Stimulated activated naive B cell treated with anti-CD40 and anti-IgM and Interleukin-4, amounts not matched to agents 10 μg/mL and 1 μg/mL and 100 μg/mL, for 72 hours (primary cell): Measurements from ENCODE around the gene ALG6.
A peak's percentile ranks its signal among the peaks of the same experiment; 100 is the strongest.
"Not testable (repeated sequence)": the region's sequence is repeated elsewhere in the genome, so short reads cannot be mapped to it uniquely, and the experiment has no call there.

ENCODE experiments used
- ATAC-seq, 2 donors: fragments of 150-1000 bp; cut with Tn5 transposase; replicated peaks; 2 replicates each; pipeline ENCODE4 v1.10.0; 2021; ENCODE audit warnings: moderate library complexity in 1 of 2
- DNase-seq: peaks from one replicate; pipeline ENCODE4 v3.0.0; 2021
- H3K27ac Mint-ChIP-seq: one replicate; pipeline ENCODE4 v1.8.0; 2022; ENCODE audit warnings: mild to moderate bottlenecking, mixed read lengths
- H3K27me3 Mint-ChIP-seq, 2 donors: one replicate each; pipeline ENCODE4 v1.8.0; 2022; ENCODE audit warnings: mixed read lengths in 2 of 2
- H3K36me3 Mint-ChIP-seq, 2 donors: one replicate each; pipeline ENCODE4 v1.8.0; 2022; ENCODE audit warnings: mixed read lengths in 2 of 2, mild to moderate bottlenecking in 1 of 2
- H3K4me1 Mint-ChIP-seq, 2 donors: one replicate each; pipeline ENCODE4 v1.8.0; 2022; ENCODE audit warnings: mixed read lengths in 2 of 2, mild to moderate bottlenecking in 1 of 2
- H3K4me3 Mint-ChIP-seq, 2 donors: one replicate each; pipeline ENCODE4 v1.8.0; 2022; ENCODE audit warnings: mild to moderate bottlenecking in 2 of 2, mixed read lengths in 2 of 2, moderate library complexity in 1 of 2
- H3K9me3 Mint-ChIP-seq, 2 donors: one replicate each; pipeline ENCODE4 v1.8.0; 2022; ENCODE audit warnings: mixed read lengths in 2 of 2, mild to moderate bottlenecking in 1 of 2

Gene ALG6

GRCh38 chr1:63356234-63356633 lies 11.2 kb upstream of the ALG6 start:
- H3K9me3 Mint-ChIP-seq, H3K27ac Mint-ChIP-seq, H3K4me1 Mint-ChIP-seq, ATAC-seq, DNase-seq, H3K36me3 Mint-ChIP-seq, H3K4me3 Mint-ChIP-seq: not testable (repeated sequence)
- H3K27me3 Mint-ChIP-seq: peaks cover 22 to 25% of the 10 kb centered on the region in 2 donors

GRCh38 chr1:63359561-63359960 lies 7.9 kb upstream of the ALG6 start:
- ATAC-seq: no peak
- Mint-ChIP-seq H3K9me3 (no peaks in the 10 kb centered on the region), H3K36me3 (no peaks in the 10 kb centered on the region), H3K27me3 (peaks cover 17 to 21% of the 10 kb centered on the region in 2 donors), H3K27ac (no peak overlapping the region), H3K4me1 (no peaks in the 10 kb centered on the region), H3K4me3 (no peak overlapping the region)
- DNase-seq: no peak

GRCh38 chr1:63362073-63362472 lies 5.4 kb upstream of the ALG6 start:
- H3K27ac Mint-ChIP-seq: no peak overlapping the region
- H3K36me3 Mint-ChIP-seq: no peaks in the 10 kb centered on the region
- no peak overlapping the region for H3K4me3 Mint-ChIP-seq
- peaks cover 12 to 13% of the 10 kb centered on the region in 2 donors for H3K27me3 Mint-ChIP-seq
- DNase-seq (no peak), ATAC-seq (no peak)
- H3K9me3 Mint-ChIP-seq: no peaks in the 10 kb centered on the region
- peaks cover 6 to 7% of the 10 kb centered on the region in 2 donors for H3K4me1 Mint-ChIP-seq

- no peak overlapping the region for H3K27ac Mint-ChIP-seq
- ATAC-seq (no peak), DNase-seq (no peak)
- H3K4me3 Mint-ChIP-seq: no peak overlapping the region
- H3K4me1 Mint-ChIP-seq: peaks cover 6 to 7% of the 10 kb centered on the region in 2 donors
- no peaks in the 10 kb centered on the region for H3K9me3 Mint-ChIP-seq
- no peaks in the 10 kb centered on the region for H3K36me3 Mint-ChIP-seq
- H3K27me3 Mint-ChIP-seq: peaks cover 8 to 13% of the 10 kb centered on the region in 2 donors
Observed at GRCh38 chr1:63362578-63362977, 4.8 kb upstream of the ALG6 start.

- H3K36me3 Mint-ChIP-seq: no peaks in the 10 kb centered on the region
- H3K4me3 Mint-ChIP-seq: no peak overlapping the region
- no peaks in the 10 kb centered on the region for H3K9me3 Mint-ChIP-seq
- DNase-seq (no peak), ATAC-seq (no peak)
- H3K27ac Mint-ChIP-seq: no peak overlapping the region
- peaks cover 7 to 10% of the 10 kb centered on the region in 2 donors for H3K4me1 Mint-ChIP-seq
- peaks cover 8 to 13% of the 10 kb centered on the region in 2 donors for H3K27me3 Mint-ChIP-seq
Observed at GRCh38 chr1:63363014-63363413, 4.4 kb upstream of the ALG6 start.

GRCh38 chr1:63366908-63367214 lies 566 bp upstream of the ALG6 start:
- Mint-ChIP-seq H3K36me3 (peaks cover 5 to 7% of the 10 kb centered on the region in 2 donors), H3K27ac (peak overlapping the region; percentile 84), H3K27me3 (peaks cover 0 to 3% of the 10 kb centered on the region in 2 donors), H3K4me1 (peaks cover 12 to 22% of the 10 kb centered on the region in 2 donors), H3K4me3 (peak overlapping the region; percentile 81 to 100), H3K9me3 (no peaks in the 10 kb centered on the region)
- ATAC-seq (no peak), DNase-seq (no peak)

- Mint-ChIP-seq H3K27me3 (peaks cover 0 to 2% of the 10 kb centered on the region in 2 donors), H3K4me3 (peak overlapping the region; percentile 99 to 100), H3K36me3 (peaks cover 9 to 13% of the 10 kb centered on the region in 2 donors), H3K4me1 (peaks cover 12 to 22% of the 10 kb centered on the region in 2 donors), H3K27ac (peak overlapping the region; percentile 94), H3K9me3 (no peaks in the 10 kb centered on the region)
- ATAC-seq: peak in 1 of 2 donors; percentile 24
- no peak for DNase-seq
Observed at GRCh38 chr1:63368131-63368530, 704 bp downstream of the ALG6 start.

GRCh38 chr1:63379583-63379982 lies 12.2 kb downstream of the ALG6 start:
- Mint-ChIP-seq H3K4me3 (no peak overlapping the region), H3K9me3 (peaks cover 0 to 2% of the 10 kb centered on the region in 2 donors), H3K4me1 (peaks cover 12 to 22% of the 10 kb centered on the region in 2 donors), H3K27ac (no peak overlapping the region), H3K27me3 (no peaks in the 10 kb centered on the region), H3K36me3 (peaks cover 27 to 38% of the 10 kb centered on the region in 2 donors)
- ATAC-seq (no peak), DNase-seq (no peak)

GRCh38 chr1:63381741-63382140 lies 14.3 kb downstream of the ALG6 start:
- DNase-seq (no peak), ATAC-seq (no peak)
- Mint-ChIP-seq H3K27me3 (no peaks in the 10 kb centered on the region), H3K4me3 (no peak overlapping the region), H3K27ac (no peak overlapping the region), H3K36me3 (peaks cover 29 to 43% of the 10 kb centered on the region in 2 donors), H3K4me1 (peaks cover 17 to 39% of the 10 kb centered on the region in 2 donors), H3K9me3 (peaks cover 2 to 3% of the 10 kb centered on the region in 2 donors)

- Mint-ChIP-seq H3K27me3 (no peaks in the 10 kb centered on the region), H3K4me1 (no peaks in the 10 kb centered on the region), H3K27ac (no peak overlapping the region), H3K36me3 (peaks cover 12 to 18% of the 10 kb centered on the region in 2 donors), H3K4me3 (no peak overlapping the region), H3K9me3 (no peaks in the 10 kb centered on the region)
- DNase-seq (no peak), ATAC-seq (no peak)
Observed at GRCh38 chr1:63401945-63402344, 34.5 kb downstream of the ALG6 start.

- H3K36me3 Mint-ChIP-seq: peaks cover 13 to 18% of the 10 kb centered on the region in 2 donors
Observed at GRCh38 chr1:63403386-63403785, 36.0 kb downstream of the ALG6 start.

GRCh38 chr1:63405021-63405420 lies 37.6 kb downstream of the ALG6 start:
- no peak overlapping the region for H3K27ac Mint-ChIP-seq
- DNase-seq (no peak), ATAC-seq (no peak)
- H3K9me3 Mint-ChIP-seq: no peaks in the 10 kb centered on the region
- H3K27me3 Mint-ChIP-seq: no peaks in the 10 kb centered on the region
- H3K36me3 Mint-ChIP-seq: peaks cover 11 to 14% of the 10 kb centered on the region in 2 donors
- no peak overlapping the region for H3K4me3 Mint-ChIP-seq
- no peaks in the 10 kb centered on the region for H3K4me1 Mint-ChIP-seq

More at GRCh38 chr1:63403386-63403785, 36.0 kb downstream of the ALG6 start:
- no peaks in the 10 kb centered on the region for H3K9me3 Mint-ChIP-seq
- no peak overlapping the region for H3K27ac Mint-ChIP-seq
- no peaks in the 10 kb centered on the region for H3K4me1 Mint-ChIP-seq
- DNase-seq (no peak), ATAC-seq (no peak)
- no peak overlapping the region for H3K4me3 Mint-ChIP-seq
- H3K27me3 Mint-ChIP-seq: no peaks in the 10 kb centered on the region

GRCh38 chr1:63405987-63406386 lies 38.6 kb downstream of the ALG6 start:
- peaks cover 10 to 11% of the 10 kb centered on the region in 2 donors for H3K36me3 Mint-ChIP-seq
- ATAC-seq (no peak), DNase-seq (no peak)
- H3K27ac Mint-ChIP-seq: no peak overlapping the region
- no peak overlapping the region for H3K4me3 Mint-ChIP-seq
- no peaks in the 10 kb centered on the region for H3K9me3 Mint-ChIP-seq
- no peaks in the 10 kb centered on the region for H3K27me3 Mint-ChIP-seq
- H3K4me1 Mint-ChIP-seq: no peaks in the 10 kb centered on the region

GRCh38 chr1:63407002-63407401 lies 39.6 kb downstream of the ALG6 start:
- H3K4me3 Mint-ChIP-seq: no peak overlapping the region
- H3K27me3 Mint-ChIP-seq: no peaks in the 10 kb centered on the region
- DNase-seq: no peak
- H3K27ac Mint-ChIP-seq: no peak overlapping the region
- no peaks in the 10 kb centered on the region for H3K4me1 Mint-ChIP-seq
- no peaks in the 10 kb centered on the region for H3K9me3 Mint-ChIP-seq
- no peak for ATAC-seq
- peaks cover 14 to 16% of the 10 kb centered on the region in 2 donors for H3K36me3 Mint-ChIP-seq

GRCh38 chr1:63408331-63408730 lies 40.9 kb downstream of the ALG6 start:
- DNase-seq: no peak
- H3K27me3 Mint-ChIP-seq: no peaks in the 10 kb centered on the region
- H3K4me3 Mint-ChIP-seq: no peak overlapping the region
- H3K4me1 Mint-ChIP-seq: no peaks in the 10 kb centered on the region
- ATAC-seq: no peak
- H3K36me3 Mint-ChIP-seq: peaks cover 20% of the 10 kb centered on the region in 2 donors
- no peak overlapping the region for H3K27ac Mint-ChIP-seq
- H3K9me3 Mint-ChIP-seq: no peaks in the 10 kb centered on the region

GRCh38 chr1:63411066-63411465 lies 43.6 kb downstream of the ALG6 start:
- Mint-ChIP-seq H3K27ac (no peak overlapping the region), H3K36me3 (peaks cover 18 to 27% of the 10 kb centered on the region in 2 donors), H3K9me3 (no peaks in the 10 kb centered on the region), H3K4me1 (no peaks in the 10 kb centered on the region), H3K27me3 (no peaks in the 10 kb centered on the region), H3K4me3 (no peak overlapping the region)
- DNase-seq: no peak
- ATAC-seq: no peak
